ENCODE results near the gene FAM229A.
A peak's percentile ranks its signal among the peaks of the same experiment; 100 is the strongest.

Gene FAM229A

GRCh38 chr1:32337855-32338636 is 24.2 kb downstream of the FAM229A start:
- no peak for TF ChIP-seq JUND (IDR thresholded peaks at IDR 0.05; ENCODE audit: low read depth)
- in situ Hi-C loops (cut with HindIII; ENCODE audit: low pct_unique_long_range_greater_than_20kb, low sequenced_read_pairs), result no loop called here
- DNase-seq (ENCODE audit: low read depth in 1 of 2, low spot score in 1 of 2), result no peak

GRCh38 chr1:32336963-32337675 is 25.2 kb downstream of the FAM229A start:
- TF ChIP-seq JUND (IDR thresholded peaks at IDR 0.05; ENCODE audit: low read depth), result no peak
- in situ Hi-C loops (cut with HindIII; ENCODE audit: low pct_unique_long_range_greater_than_20kb, low sequenced_read_pairs), result no loop called here
- no peak for DNase-seq (ENCODE audit: low read depth in 1 of 2, low spot score in 1 of 2)

GRCh38 chr1:32336591-32336932 is 25.7 kb downstream of the FAM229A start:
- in situ Hi-C loops (cut with HindIII; ENCODE audit: low pct_unique_long_range_greater_than_20kb, low sequenced_read_pairs), result no loop called here
- TF ChIP-seq JUND (IDR thresholded peaks at IDR 0.05; ENCODE audit: low read depth), result no peak
- DNase-seq (ENCODE audit: low read depth in 1 of 2, low spot score in 1 of 2), result no peak

- DNase-seq (ENCODE audit: low read depth in 1 of 2, low spot score in 1 of 2), result peak in 1 of 2 experiments; percentile 75
- in situ Hi-C loops (cut with HindIII; ENCODE audit: low pct_unique_long_range_greater_than_20kb, low sequenced_read_pairs), result no loop called here
- TF ChIP-seq JUND (IDR thresholded peaks at IDR 0.05; ENCODE audit: low read depth), result no peak
These were observed 26.3 kb downstream of the FAM229A start, which contains the start of gene MARCKSL1 for GRCh38 chr1:32335790-32336590. MARCKSL1 (minus strand) TSS chr1:32336233; CDS start chr1:32336033, 200 bp downstream.

GRCh38 chr1:32335535-32335789 is 26.8 kb downstream of the FAM229A start:
- TF ChIP-seq JUND (IDR thresholded peaks at IDR 0.05; ENCODE audit: low read depth), result no peak
- no peak for DNase-seq (ENCODE audit: low read depth in 1 of 2, low spot score in 1 of 2)
- in situ Hi-C loops (cut with HindIII; ENCODE audit: low pct_unique_long_range_greater_than_20kb, low sequenced_read_pairs), result no loop called here

GRCh38 chr1:32334864-32335534 is 27.3 kb downstream of the FAM229A start:
- DNase-seq (ENCODE audit: low read depth in 1 of 2, low spot score in 1 of 2), result peak in 1 of 2 experiments; percentile 41
- in situ Hi-C loops (cut with HindIII; ENCODE audit: low pct_unique_long_range_greater_than_20kb, low sequenced_read_pairs), result no loop called here
- no peak for TF ChIP-seq JUND (IDR thresholded peaks at IDR 0.05; ENCODE audit: low read depth)

GRCh38 chr1:32334274-32334861 is 27.9 kb downstream of the FAM229A start:
- DNase-seq (ENCODE audit: low read depth in 1 of 2, low spot score in 1 of 2), result no peak
- in situ Hi-C loops (cut with HindIII; ENCODE audit: low pct_unique_long_range_greater_than_20kb, low sequenced_read_pairs), result no loop called here
- no peak for TF ChIP-seq JUND (IDR thresholded peaks at IDR 0.05; ENCODE audit: low read depth)

GRCh38 chr1:32333251-32333963 is 28.9 kb downstream of the FAM229A start:
- in situ Hi-C loops (cut with HindIII; ENCODE audit: low pct_unique_long_range_greater_than_20kb, low sequenced_read_pairs), result no loop called here
- TF ChIP-seq JUND (IDR thresholded peaks at IDR 0.05; ENCODE audit: low read depth), result no peak
- DNase-seq (ENCODE audit: low read depth in 1 of 2, low spot score in 1 of 2), result no peak

- no peak for TF ChIP-seq JUND (IDR thresholded peaks at IDR 0.05; ENCODE audit: low read depth)
- peak in 1 of 2 experiments; percentile 38 for DNase-seq (ENCODE audit: low read depth in 1 of 2, low spot score in 1 of 2)
- in situ Hi-C loops (cut with HindIII; ENCODE audit: low pct_unique_long_range_greater_than_20kb, low sequenced_read_pairs), result no loop called here
These were observed 29.8 kb downstream of the FAM229A start for GRCh38 chr1:32332290-32333079.

- in situ Hi-C loops (cut with HindIII; ENCODE audit: low pct_unique_long_range_greater_than_20kb, low sequenced_read_pairs), result no loop called here
- TF ChIP-seq JUND (IDR thresholded peaks at IDR 0.05; ENCODE audit: low read depth), result no peak
- no peak for DNase-seq (ENCODE audit: low read depth in 1 of 2, low spot score in 1 of 2)
These were observed 30.7 kb downstream of the FAM229A start for GRCh38 chr1:32331549-32331948.

GRCh38 chr1:32330558-32331151 is 31.6 kb downstream of the FAM229A start:
- in situ Hi-C loops (cut with HindIII; ENCODE audit: low pct_unique_long_range_greater_than_20kb, low sequenced_read_pairs), result no loop called here
- no peak for TF ChIP-seq JUND (IDR thresholded peaks at IDR 0.05; ENCODE audit: low read depth)
- no peak for DNase-seq (ENCODE audit: low read depth in 1 of 2, low spot score in 1 of 2)

Data from T47D (cell line).